Body of pancreas (tissue), 4 donors: ENCODE measurements around the gene RPH3AL. TPM values are rescaled to one million over a fixed set of nuclear protein-coding genes. Genes with fewer than 3 reads are reported as not detected.
"Not testable (repeated sequence)": the region's sequence is repeated elsewhere in the genome, so short reads cannot be mapped to it uniquely, and the experiment has no call there.

Experiments used
- ATAC-seq: fragments of 150-250 bp; one replicate; pipeline ENCODE4 v1.9.1; 2016
- DNase-seq, 4 donors: peaks; one replicate each; pipeline ENCODE4 v3.0.0-alpha.2; 2019
- H3K27ac ChIP-seq, 4 donors: fragments of 200-600 bp; sonication (generic); 1 replicate in 3 of 4; 2 replicates in 1 of 4; pipeline versions ENCODE4 v1.5.1 to v1.6.1; 2016 to 2019; ENCODE audit warnings: mild to moderate bottlenecking in 1 of 4, mixed read lengths in 1 of 4, moderate library complexity in 1 of 4
- H3K27me3 ChIP-seq, 2 donors: fragments of 200-600 bp; sonication (generic); one replicate each; pipeline ENCODE4 v1.6.0; 2016; ENCODE audit warnings: mild to moderate bottlenecking in 1 of 2
- H3K36me3 ChIP-seq, 2 donors: fragments of 200-600 bp; sonication (generic); replicated peaks in 1 of 2; 2 replicates each; pipeline ENCODE4 v1.5.1; 2016; ENCODE audit warnings: low read depth in 2 of 2; ENCODE audit not compliant: insufficient read depth in 1 of 2
- H3K4me1 ChIP-seq: fragments of 200-600 bp; sonication (generic); one replicate; pipeline ENCODE4 v1.6.0; 2016
- H3K4me3 ChIP-seq, 2 donors: fragments of 200-600 bp; sonication (generic); 1 replicate in 1 of 2; 2 replicates in 1 of 2; pipeline ENCODE4 v1.5.1; 2016 to 2019
- H3K9me3 ChIP-seq, 3 donors: fragments of 200-600 bp; sonication (generic); 1 replicate in 2 of 3; 2 replicates in 1 of 3; pipeline ENCODE4 v1.5.1; 2016
- CTCF ChIP-seq, 7 experiments: fragments of 450-650 bp in 4 of 7; fragments of 200-600 bp in 3 of 7; sonication (generic) in 3 of 7; IDR thresholded peaks; one replicate each; pipeline ENCODE4 v1.5.1; 2016 to 2019; ENCODE audit warnings: antibody characterized with exemption in 7 of 7
- POLR2A ChIP-seq, 3 donors: fragments of 450-650 bp; IDR thresholded peaks; one replicate each; pipeline ENCODE4 v1.6.1; 2016; ENCODE audit warnings: antibody characterized with exemption in 3 of 3, mild to moderate bottlenecking in 2 of 3
- WGBS, 2 donors: methylation state at CpG; one replicate each; pipeline ENCODE4 v1.1.5; 2017; 5-methylcytosine and 5-hydroxymethylcytosine counted together
- intact Hi-C: fragments of 100-400 bp; cut with DNase I; formaldehyde crosslinking; loops from one replicate; pipeline ENCODE4 v1.15.1; 2023
- total RNA-seq, 2 donors: library from RNA; depleted of rRNA; stranded (reverse); fragments of >200 nt; gene quantifications; one replicate each; pipeline ENCODE4 v1.1.0, GENCODE V29; 2016

The RPH3AL gene
- total RNA-seq, 2 donors from 2014 or later, result 77.1 to 89.5 TPM

- peak in 2 of 4 donors; percentile 2 to 7 for DNase-seq
- intact Hi-C loops, result no loop called here
- WGBS, 2 donors, result 87 to 89% methylated on average over 22 to 23 of the region's 23 CpGs
- H3K4me3 ChIP-seq, result no peak overlapping the region
- H3K36me3 ChIP-seq, result peaks cover 0 to 1% of the 10 kb centered on the region in 2 donors
- ATAC-seq, result no peak
- H3K27ac ChIP-seq, result no peak overlapping the region
- H3K4me1 ChIP-seq, result no peaks in the 10 kb centered on the region
- TF ChIP-seq CTCF (IDR thresholded peaks at IDR 0.05) (no peak), POLR2A (IDR thresholded peaks at IDR 0.05) (no peak)
- no peaks in the 10 kb centered on the region for H3K9me3 ChIP-seq
- no peaks in the 10 kb centered on the region for H3K27me3 ChIP-seq
Measured at GRCh38 chr17:238071-238963, 114.3 kb downstream of the RPH3AL start.

DNA sequence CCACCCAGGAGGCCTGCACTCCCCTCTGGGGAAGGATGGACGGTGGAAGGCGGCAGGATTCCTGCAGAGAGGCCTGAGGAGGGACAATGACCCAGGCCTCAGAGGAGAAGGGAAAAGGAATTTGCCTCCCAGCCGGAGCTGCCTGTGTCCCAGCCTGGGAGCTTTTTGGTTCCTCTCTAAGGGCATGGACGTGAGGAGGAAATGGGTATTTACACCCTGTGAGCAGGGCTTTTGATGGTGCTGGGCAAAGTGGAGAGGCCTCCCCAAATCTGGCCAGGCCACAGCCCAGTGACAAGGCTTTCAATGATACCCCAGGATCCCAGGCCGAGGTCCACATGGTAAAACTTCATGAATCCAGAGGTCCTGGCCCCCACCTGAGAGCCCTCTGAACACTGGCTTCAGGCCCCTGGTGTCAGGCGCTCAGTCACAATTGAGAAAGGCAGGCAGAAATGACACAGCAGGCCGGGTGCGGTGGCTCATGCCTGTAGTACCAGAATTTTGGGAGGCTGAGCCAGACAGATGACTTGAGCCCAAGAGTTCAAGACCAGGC, 115.1 kb downstream of the RPH3AL start:
- H3K36me3 ChIP-seq, result peaks cover 0 to 1% of the 10 kb centered on the region in 2 donors
- intact Hi-C loops, result no loop called here
- ATAC-seq (no peak), DNase-seq (peak in 2 of 4 donors; percentile 4 to 5)
- no peak overlapping the region for H3K27ac ChIP-seq
- H3K4me3 ChIP-seq, result no peak overlapping the region
- no peaks in the 10 kb centered on the region for H3K27me3 ChIP-seq
- H3K4me1 ChIP-seq, result no peaks in the 10 kb centered on the region
- H3K9me3 ChIP-seq, result no peaks in the 10 kb centered on the region
- TF ChIP-seq POLR2A (IDR thresholded peaks at IDR 0.05), result no peak
- TF ChIP-seq CTCF (IDR thresholded peaks at IDR 0.05), result no peak
- 81 to 83% methylated on average over 7 to 8 of the region's 8 CpGs for WGBS, 2 donors

DNA sequence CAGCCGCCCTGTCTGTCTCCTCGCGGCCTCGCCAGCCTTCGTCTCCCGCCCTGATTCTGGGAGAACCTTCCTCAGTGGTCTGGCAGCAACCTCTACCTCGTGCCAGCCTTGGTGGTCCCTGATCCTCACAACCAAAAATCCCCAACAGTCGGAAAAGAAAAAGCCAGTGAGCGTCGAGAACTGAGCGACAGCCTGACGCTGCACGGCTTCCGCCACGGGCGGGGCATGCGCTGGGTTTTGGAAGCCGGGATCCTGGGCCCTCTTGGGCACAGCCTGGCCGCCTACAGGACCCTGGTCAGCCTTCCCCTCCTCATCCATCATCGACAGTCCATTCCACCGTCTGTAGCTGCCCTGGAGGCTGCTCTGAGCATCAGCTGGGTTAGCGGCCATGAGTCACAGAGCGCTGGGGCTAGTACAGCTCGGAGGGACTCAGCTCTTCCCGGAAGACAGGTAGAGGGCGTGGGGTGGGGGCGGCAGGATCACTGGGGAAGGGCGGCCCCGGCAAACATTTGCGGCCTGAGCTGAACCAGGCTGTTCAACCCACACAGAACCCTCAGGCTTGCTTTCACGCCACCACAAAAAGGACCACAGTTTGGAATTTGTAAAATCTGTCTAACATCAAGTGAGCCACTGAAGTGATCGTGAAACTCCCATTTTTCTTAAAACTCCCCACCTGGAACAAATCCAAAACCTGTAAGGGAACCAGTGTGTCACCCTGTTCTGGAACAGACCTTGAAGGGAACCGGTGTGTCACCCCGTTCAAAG, 115.8 kb downstream of the RPH3AL start:
- H3K4me1 ChIP-seq, result no peaks in the 10 kb centered on the region
- no peak overlapping the region for H3K27ac ChIP-seq
- TF ChIP-seq POLR2A (IDR thresholded peaks at IDR 0.05) (no peak), CTCF (IDR thresholded peaks at IDR 0.05) (no peak)
- DNase-seq, result peak in 2 of 4 donors; percentile 6 to 19
- WGBS, 2 donors, result 89 to 93% methylated on average over 29 to 34 of the region's 34 CpGs
- no peaks in the 10 kb centered on the region for H3K9me3 ChIP-seq
- ATAC-seq, result no peak
- no peaks in the 10 kb centered on the region for H3K27me3 ChIP-seq
- H3K36me3 ChIP-seq, result peaks cover 0 to 1% of the 10 kb centered on the region in 2 donors
- no peak overlapping the region for H3K4me3 ChIP-seq
- intact Hi-C loops, result no loop called here

- Histone ChIP-seq H3K4me3 (no peak overlapping the region), H3K4me1 (no peaks in the 10 kb centered on the region), H3K27me3 (no peaks in the 10 kb centered on the region), H3K36me3 (peaks cover 0 to 1% of the 10 kb centered on the region in 2 donors), H3K9me3 (no peaks in the 10 kb centered on the region), H3K27ac (no peak overlapping the region)
- DNase-seq (peak in 2 of 4 donors; percentile 6 to 9), ATAC-seq (no peak)
- intact Hi-C loops, result no loop called here
- TF ChIP-seq POLR2A (IDR thresholded peaks at IDR 0.05), result no peak
- TF ChIP-seq CTCF (IDR thresholded peaks at IDR 0.05), result no peak
- 94 to 95% methylated on average over 22 to 26 of the region's 26 CpGs for WGBS, 2 donors
Measured at GRCh38 chr17:235831-236640, 116.6 kb downstream of the RPH3AL start.

DNA sequence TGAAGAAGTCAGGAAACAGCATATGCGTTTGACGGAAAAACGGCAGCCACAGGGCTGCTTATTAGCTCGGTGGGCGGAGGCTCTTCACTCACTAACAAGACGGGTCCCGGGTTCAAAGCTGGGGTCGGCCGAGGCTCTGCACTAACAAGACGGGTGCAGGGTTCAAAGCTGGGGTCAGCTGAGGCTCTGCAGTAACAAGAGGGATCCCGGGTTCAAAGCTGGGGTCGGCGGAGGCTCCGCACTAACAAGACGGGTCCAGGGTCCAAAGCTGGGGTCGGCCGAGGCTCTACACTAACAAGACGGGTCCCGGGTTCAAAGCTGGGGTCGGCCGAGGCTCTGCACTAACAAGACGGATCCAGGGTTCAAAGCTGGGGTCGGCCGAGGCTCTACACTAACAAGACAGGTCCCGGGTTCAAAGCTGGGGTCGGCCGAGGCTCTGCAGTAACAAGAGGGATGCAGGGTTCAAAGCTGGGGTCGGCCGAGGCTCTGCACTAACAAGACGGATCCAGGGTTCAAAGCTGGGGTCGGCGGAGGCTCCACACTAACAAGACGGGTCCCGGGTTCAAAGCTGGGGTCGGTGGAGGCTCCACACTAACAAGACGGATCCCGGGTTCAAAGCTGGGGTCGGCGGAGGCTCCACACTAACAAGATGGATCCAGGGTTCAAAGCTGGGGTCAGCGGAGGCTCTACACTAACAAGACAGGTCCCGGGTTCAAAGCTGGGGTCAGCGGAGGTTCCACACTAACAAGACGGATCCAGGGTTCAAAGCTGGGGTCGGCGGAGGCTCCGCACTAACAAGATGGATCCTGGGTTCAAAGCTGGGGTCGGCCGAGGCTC, 117.4 kb downstream of the RPH3AL start:
- ATAC-seq, H3K36me3 ChIP-seq, H3K27me3 ChIP-seq, H3K4me3 ChIP-seq, H3K27ac ChIP-seq, intact Hi-C loops, H3K9me3 ChIP-seq, H3K4me1 ChIP-seq: not testable (repeated sequence)
- peak in 2 of 4 donors; percentile 4 to 7 for DNase-seq
- 84 to 89% methylated on average over 33 to 47 of the region's 48 CpGs for WGBS, 2 donors
